GM23248 (cell line): Measurements from ENCODE around the gene DBI. TPM values are rescaled to one million over a fixed set of nuclear protein-coding genes. Genes with fewer than 3 reads are reported as not detected.

Source experiments
- DNase-seq: peaks from one replicate; pipeline ENCODE4 v3.0.0-alpha.2; 2015
- H2AFZ ChIP-seq: fragments of 200-600 bp; sonication (generic); 2 replicates; pipeline ENCODE4 v1.6.1; 2016; ENCODE audit warnings: antibody characterized with exemption
- H3F3A ChIP-seq: fragments of 200-600 bp; sonication (generic); 2 replicates; pipeline ENCODE4 v1.6.1; 2016; ENCODE audit warnings: mild to moderate bottlenecking, antibody characterized with exemption, mixed run types; ENCODE audit not compliant: insufficient read depth
- H3K27ac ChIP-seq: fragments of 200-600 bp; sonication (generic); 2 replicates; pipeline ENCODE4 v1.5.1; 2016; ENCODE audit warnings: mild to moderate bottlenecking
- H3K27me3 ChIP-seq: fragments of 200-600 bp; sonication (generic); replicated peaks from 2 replicates; pipeline ENCODE4 v1.6.1; 2016; ENCODE audit warnings: mild to moderate bottlenecking; ENCODE audit not compliant: insufficient read depth
- H3K36me3 ChIP-seq: fragments of 200-600 bp; sonication (generic); 2 replicates; pipeline ENCODE4 v1.6.1; 2016; ENCODE audit warnings: low read depth, mild to moderate bottlenecking
- H3K4me1 ChIP-seq: fragments of 200-600 bp; sonication (generic); 2 replicates; pipeline ENCODE4 v1.6.1; 2016; ENCODE audit warnings: mild to moderate bottlenecking; ENCODE audit not compliant: insufficient read depth
- H3K4me2 ChIP-seq: fragments of 200-600 bp; sonication (generic); one replicate; pipeline ENCODE4 v1.6.1; 2016; ENCODE audit warnings: mild to moderate bottlenecking; ENCODE audit not compliant: unreplicated experiment
- H3K4me3 ChIP-seq: fragments of 200-600 bp; sonication (generic); 2 replicates; pipeline ENCODE4 v1.5.1; 2016; ENCODE audit warnings: mild to moderate bottlenecking
- H3K79me2 ChIP-seq: fragments of 200-600 bp; sonication (generic); 2 replicates; pipeline ENCODE4 v1.6.1; 2016; ENCODE audit warnings: mild to moderate bottlenecking; ENCODE audit not compliant: insufficient read depth
- H3K9ac ChIP-seq: fragments of 200-600 bp; sonication (generic); 2 replicates; pipeline ENCODE4 v1.6.1; 2016; ENCODE audit warnings: mild to moderate bottlenecking
- H3K9me2 ChIP-seq: fragments of 200-600 bp; sonication (generic); 2 replicates; pipeline ENCODE4 v1.6.1; 2016; ENCODE audit warnings: mixed run types, mild to moderate bottlenecking, moderate library complexity; ENCODE audit not compliant: insufficient read depth
- H3K9me3 ChIP-seq: fragments of 200-600 bp; sonication (generic); one replicate; pipeline ENCODE4 v1.6.1; 2017; ENCODE audit warnings: low read depth
- H4K20me1 ChIP-seq: fragments of 200-600 bp; sonication (generic); 2 replicates; pipeline ENCODE4 v1.6.0; 2016; ENCODE audit not compliant: insufficient read depth
- EZH2 ChIP-seq: fragments of 200-600 bp; sonication (generic); IDR thresholded peaks from 2 replicates; pipeline ENCODE4 v1.6.1; 2018; ENCODE audit warnings: antibody characterized with exemption, mild to moderate bottlenecking; ENCODE audit not compliant: insufficient read depth, poor library complexity, severe bottlenecking
- EZH2phosphoT487 ChIP-seq: fragments of 200-600 bp; sonication (generic); IDR thresholded peaks from 2 replicates; pipeline ENCODE4 v1.6.1; 2018; ENCODE audit warnings: antibody characterized with exemption, moderate library complexity, mild to moderate bottlenecking, low read depth; ENCODE audit not compliant: insufficient read depth
- WGBS, 2 experiments: methylation state at CpG; one replicate each; pipeline ENCODE4 v1.1.6; 2015 to 2017; ENCODE audit warnings: low lambda C conversion rate in 2 of 2, low coverage in 1 of 2; ENCODE audit errors: missing lambda C conversion rate in 2 of 2; 5-methylcytosine and 5-hydroxymethylcytosine counted together
- in situ Hi-C: fragments of 300-500 bp; cut with MboI; formaldehyde crosslinking; loops from 2 replicates; pipeline ENCODE4 v1.15.0; 2020
- polyA plus RNA-seq: library from polyadenylated mRNA; unstranded; fragments of >200 nt; fragmentation: Nextera tagmentation; extraction: Ambion mirVana; gene quantifications from 2 replicates; pipeline ENCODE4 v1.2.1, GENCODE V29; 2016
- total RNA-seq: library from RNA; depleted of rRNA; stranded (reverse); fragments of >200 nt; shearing (Covaris generic); gene quantifications from 2 replicates; pipeline ENCODE4 v1.2.3, GENCODE V29; 2014; rRNA removed

DBI gene
- total and polyA plus RNA-seq, 2 experiments from 2014 or later = 41.6 to 199 TPM

GRCh38 chr2:119419065-119419464 lies 52.3 kb downstream of the DBI start:
- DNase-seq = peak; percentile 74

GRCh38 chr2:119419803-119420508 lies 53.2 kb downstream of the DBI start:
- H3K27me3 ChIP-seq = no peaks in the 10 kb centered on the region
- no peaks in the 10 kb centered on the region for H3K9me2 ChIP-seq
- no peak for DNase-seq
- H3K9me3 ChIP-seq = no peaks in the 10 kb centered on the region
- no peak overlapping the region for H2AFZ ChIP-seq
- no peak overlapping the region for H3K27ac ChIP-seq
- H3K36me3 ChIP-seq = no peaks in the 10 kb centered on the region
- no peak overlapping the region for H3K9ac ChIP-seq
- peaks cover 10% of the 10 kb centered on the region for H3K4me1 ChIP-seq
- no peaks in the 10 kb centered on the region for H4K20me1 ChIP-seq
- in situ Hi-C loops = no loop called here
- no peaks in the 10 kb centered on the region for H3F3A ChIP-seq
- H3K4me2 ChIP-seq = no peak overlapping the region
- H3K4me3 ChIP-seq = no peak overlapping the region
- no peaks in the 10 kb centered on the region for H3K79me2 ChIP-seq
- no peak for TF ChIP-seq EZH2
- no peak for TF ChIP-seq EZH2phosphoT487
- 33 to 43% methylated on average over 1 of the region's 1 CpG for WGBS, 2 experiments

More at GRCh38 chr2:119419065-119419464, 52.3 kb downstream of the DBI start:
- H2AFZ ChIP-seq = no peak overlapping the region
- 68 to 73% methylated on average over 1 of the region's 1 CpG for WGBS, 2 experiments
- no peaks in the 10 kb centered on the region for H3K36me3 ChIP-seq
- H3K9ac ChIP-seq = no peak overlapping the region
- H3K9me2 ChIP-seq = no peaks in the 10 kb centered on the region
- H3K27ac ChIP-seq = no peak overlapping the region
- in situ Hi-C loops = no loop called here
- TF ChIP-seq EZH2phosphoT487 (no peak), EZH2 (no peak)
- peaks cover 4% of the 10 kb centered on the region; the same call in 1 of the 2 replicates for H3F3A ChIP-seq
- no peaks in the 10 kb centered on the region for H3K27me3 ChIP-seq
- peaks cover 10% of the 10 kb centered on the region for H3K4me1 ChIP-seq
- H3K4me2 ChIP-seq = no peak overlapping the region
- no peak overlapping the region; the same call in 1 of the 2 replicates for H3K4me3 ChIP-seq
- no peaks in the 10 kb centered on the region for H3K9me3 ChIP-seq
- H3K79me2 ChIP-seq = no peaks in the 10 kb centered on the region
- no peaks in the 10 kb centered on the region for H4K20me1 ChIP-seq

- peaks cover under 1% of the 10 kb centered on the region; the same call in 1 of the 2 replicates for H3K27me3 ChIP-seq
- in situ Hi-C loops = no loop called here
- H3K4me2 ChIP-seq = no peak overlapping the region
- H3K79me2 ChIP-seq = no peaks in the 10 kb centered on the region
- peaks cover 10% of the 10 kb centered on the region for H3K4me1 ChIP-seq
- no peak for TF ChIP-seq EZH2phosphoT487
- TF ChIP-seq EZH2 = no peak
- H3K4me3 ChIP-seq = no peak overlapping the region
- no peaks in the 10 kb centered on the region for H3K9me3 ChIP-seq
- no peaks in the 10 kb centered on the region for H3F3A ChIP-seq
- no peak overlapping the region for H3K9ac ChIP-seq
- WGBS, 2 experiments = 75 to 100% methylated on average over 1 of the region's 1 CpG
- no peak overlapping the region for H3K27ac ChIP-seq
- no peaks in the 10 kb centered on the region for H4K20me1 ChIP-seq
- H3K9me2 ChIP-seq = no peaks in the 10 kb centered on the region
- no peaks in the 10 kb centered on the region for H3K36me3 ChIP-seq
- no peak for DNase-seq
- H2AFZ ChIP-seq = no peak overlapping the region
Measured at GRCh38 chr2:119421304-119421703, 54.5 kb downstream of the DBI start.

GRCh38 chr2:119421741-119422140 lies 55.0 kb downstream of the DBI start:
- peak; percentile 17 for DNase-seq
- H3K9me3 ChIP-seq = no peaks in the 10 kb centered on the region
- in situ Hi-C loops = no loop called here
- no peaks in the 10 kb centered on the region for H3K36me3 ChIP-seq
- no peaks in the 10 kb centered on the region for H4K20me1 ChIP-seq
- no peak overlapping the region for H3K4me3 ChIP-seq
- H3K9ac ChIP-seq = no peak overlapping the region
- no peak overlapping the region for H3K4me2 ChIP-seq
- no peaks in the 10 kb centered on the region for H3F3A ChIP-seq
- H3K27ac ChIP-seq = no peak overlapping the region
- no peaks in the 10 kb centered on the region for H3K79me2 ChIP-seq
- H3K27me3 ChIP-seq = peaks cover 5% of the 10 kb centered on the region; the same call in 1 of the 2 replicates
- H3K9me2 ChIP-seq = no peaks in the 10 kb centered on the region
- TF ChIP-seq EZH2 (no peak), EZH2phosphoT487 (no peak)
- peaks cover 10% of the 10 kb centered on the region for H3K4me1 ChIP-seq
- no peak overlapping the region for H2AFZ ChIP-seq

Other genes starting within 250 kb of the DBI start
- not detected in 2 replicates for gene C1QL2, start 208.2 kb upstream of the DBI start, total RNA-seq
- gene C1QL2, start 208.2 kb upstream of the DBI start, polyA plus RNA-seq = not detected in 2 replicates
- gene STEAP3, start 143.1 kb upstream of the DBI start, total RNA-seq = 29.5 and 30.5 TPM in 2 replicates
- gene STEAP3, start 143.1 kb upstream of the DBI start, polyA plus RNA-seq = 31.3 and 33.8 TPM in 2 replicates
- 3.0 and 6.1 TPM in 2 replicates for gene C2orf76, start 143 bp upstream of the DBI start, total RNA-seq
- 23.4 and 26.2 TPM in 2 replicates for gene C2orf76, start 143 bp upstream of the DBI start, polyA plus RNA-seq
- gene TMEM37, start 64.9 kb downstream of the DBI start, total RNA-seq = 1.8 TPM in 1 of 2 replicates, not detected in the other
- gene TMEM37, start 64.9 kb downstream of the DBI start, polyA plus RNA-seq = 0.53 and 1.5 TPM in 2 replicates
- gene SCTR, start 157.5 kb downstream of the DBI start, total RNA-seq = not detected in 2 replicates
- not detected in 2 replicates for gene SCTR, start 157.5 kb downstream of the DBI start, polyA plus RNA-seq
- not detected in 2 replicates for gene CFAP221, start 177.5 kb downstream of the DBI start, total RNA-seq
- gene CFAP221, start 177.5 kb downstream of the DBI start, polyA plus RNA-seq = 0.16 and 0.27 TPM in 2 replicates